K562 (cell line): ENCODE results near the gene VKORC1. TPM values are rescaled to one million over a fixed set of nuclear protein-coding genes. Genes with fewer than 3 reads are reported as not detected.

ENCODE experiments used
- ARHGAP35 ChIP-seq: fragments of 450-650 bp; IDR thresholded peaks from 2 replicates; pipeline ENCODE4 v1.6.1; 2018; ENCODE audit not compliant: partially characterized antibody
- ATF7 ChIP-seq: fragments of 450-650 bp; IDR thresholded peaks from 2 replicates; pipeline ENCODE4 v1.7.1; 2014; ENCODE audit warnings: mild to moderate bottlenecking, moderate library complexity
- CREB5 ChIP-seq: fragments of 250-450 bp; sonication (Bioruptor Pico); IDR thresholded peaks from 2 replicates; pipeline ENCODE4 v1.5.0; 2020; ENCODE audit warnings: mild to moderate bottlenecking
- GABPA ChIP-seq: fragments of 200-800 bp; sonication (Bioruptor generic); conservative IDR thresholded peaks from 2 replicates; pipeline ENCODE4 v1.6.1; 2016; ENCODE audit warnings: low read depth, missing genetic modification characterization, missing compliant biosample characterization
- GTF2A2 ChIP-seq: IDR thresholded peaks from 2 replicates; pipeline ENCODE4 v1.6.1; 2016; ENCODE audit warnings: mild to moderate bottlenecking, missing genetic modification characterization, missing compliant biosample characterization
- GTF2E2 ChIP-seq: fragments of 200-800 bp; sonication (Bioruptor generic); IDR thresholded peaks from 2 replicates; pipeline ENCODE4 v1.6.1; 2016; ENCODE audit warnings: missing genetic modification characterization, missing compliant biosample characterization
- HDAC2 ChIP-seq: fragments of 450-650 bp; IDR thresholded peaks from 2 replicates; pipeline ENCODE4 v1.6.1; 2016; ENCODE audit warnings: mild to moderate bottlenecking
- ILK ChIP-seq: fragments of 450-650 bp; IDR thresholded peaks from 2 replicates; pipeline ENCODE4 v1.6.1; 2016; ENCODE audit warnings: missing genetic modification characterization, low read depth, mild to moderate bottlenecking, missing compliant biosample characterization, moderate library complexity, borderline replicate concordance
- IRF9 ChIP-seq: fragments of 450-650 bp; IDR thresholded peaks from 2 replicates; pipeline ENCODE4 v1.6.1; 2016; ENCODE audit warnings: missing biosample characterization, missing genetic modification characterization
- JUNB ChIP-seq: fragments of 450-650 bp; formaldehyde crosslinking; conservative IDR thresholded peaks from 2 replicates; pipeline ENCODE4 v1.4.0; 2020; ENCODE audit warnings: mild to moderate bottlenecking
- NEUROD1 ChIP-seq: fragments of 150-350 bp; IDR thresholded peaks from 2 replicates; pipeline ENCODE4 v1.6.1; 2014; ENCODE audit warnings: borderline replicate concordance, low read length, low read depth; ENCODE audit not compliant: partially characterized antibody
- POLR2AphosphoS5 ChIP-seq: IDR thresholded peaks from 2 replicates; pipeline ENCODE4 v1.6.1; 2011; ENCODE audit warnings: mild to moderate bottlenecking, low read depth, low read length, moderate library complexity; ENCODE audit not compliant: control insufficient read depth, insufficient read depth
- POLR2G ChIP-seq: fragments of 200-400 bp; formaldehyde crosslinking; IDR thresholded peaks from 2 replicates; pipeline ENCODE4 v1.6.1; 2017; ENCODE audit warnings: low read depth, mild to moderate bottlenecking, antibody characterized with exemption, low read length, moderate library complexity
- RHOXF2B ChIP-seq: fragments of 250-450 bp; sonication (Bioruptor Pico); conservative IDR thresholded peaks from 2 replicates; pipeline ENCODE4 v1.5.1; 2021
- TAF1 ChIP-seq: IDR thresholded peaks from 2 replicates; pipeline ENCODE4 v1.6.1; 2011; ENCODE audit warnings: mild to moderate bottlenecking, low read length, moderate library complexity; ENCODE audit not compliant: insufficient read depth, control insufficient read depth, severe bottlenecking; ENCODE audit errors: extremely low read depth
- TBL1XR1 ChIP-seq, 2 experiments: IDR thresholded peaks; 2 replicates each; pipeline ENCODE4 v1.6.1; 2012; ENCODE audit warnings: improper control_type of control experiment in 2 of 2, low read length in 2 of 2, mild to moderate bottlenecking in 1 of 2
- ZBTB11 ChIP-seq, 3 experiments: fragments of 200-800 bp in 1 of 3; fragments of 250-450 bp in 1 of 3; fragments of 450-650 bp in 1 of 3; sonication (Bioruptor Pico) in 1 of 3; sonication (Bioruptor generic) in 1 of 3; formaldehyde crosslinking in 1 of 3; IDR thresholded peaks; 2 replicates each; pipeline versions ENCODE4 v1.6.1 to v1.8.0; 2016 to 2022; ENCODE audit warnings: mild to moderate bottlenecking in 2 of 3, missing genetic modification characterization in 2 of 3, missing compliant biosample characterization in 1 of 3, moderate library complexity in 1 of 3
- ZBTB2 ChIP-seq: fragments of 450-650 bp; IDR thresholded peaks from 2 replicates; pipeline ENCODE4 v1.6.1; 2016; ENCODE audit warnings: antibody characterized with exemption
- ZNF316 ChIP-seq: fragments of 450-650 bp; IDR thresholded peaks from 2 replicates; pipeline ENCODE4 v1.6.1; 2016
- ZNF507 ChIP-seq: conservative IDR thresholded peaks from 2 replicates; pipeline ENCODE4 v1.6.1; 2017; ENCODE audit warnings: missing genetic modification characterization, missing compliant biosample characterization
- polyA plus RNA-seq, 8 experiments: library from polyadenylated mRNA; depleted of rRNA in 4 of 8; stranded (reverse) in 5 of 8; unstranded in 3 of 8; fragments of >200 nt; fragmentation: Nextera tagmentation in 2 of 8; fragmentation: Illumina TruSeq in 1 of 8; extraction: Ambion mirVana in 2 of 8; extraction: Trizol in 1 of 8; gene quantifications; 2 replicates each; pipeline versions ENCODE4 v1.2.1 to v1.2.3, GENCODE V29; 2011 to 2014; ENCODE audit warnings: inconsistent platforms in 1 of 8, missing spikeins in 1 of 8
- total RNA-seq, 7 experiments: library from RNA; depleted of rRNA in 6 of 7; stranded (reverse); fragments of >200 nt in 6 of 7; fragmentation: Illumina TruSeq in 2 of 7; extraction: Trizol in 2 of 7; gene quantifications; 2 replicates each; pipeline versions ENCODE4 v1.2.1 to v1.2.3, GENCODE V29; 2011 to 2021; ENCODE audit warnings: low replicate concordance in 1 of 7

VKORC1 gene
- total and polyA plus RNA-seq, 9 of the 15 experiments (the other 6 are each of a cell fraction or from before 2014, with no cell fraction given): 30.0 to 119 (median 62.1) TPM

GRCh38 chr16:31128711-31129567 lies 34.3 kb upstream of the VKORC1 start (continued):
- peak in 1 of 3 experiments; percentile 83; a peak in 2 of 6 replicates for TF ChIP-seq ZBTB11 (CRISPR knock-in tag; IDR thresholded peaks at IDR 0.05)
- TF ChIP-seq NEUROD1: no peak
- TF ChIP-seq GABPA (tag): peak; percentile 68
- TF ChIP-seq IRF9 (tag): no peak
- TF ChIP-seq ATF7: peak; percentile 55; the same call in 1 of the 2 replicates
- TF ChIP-seq RHOXF2B (CRISPR knock-in tag): no peak
- TF ChIP-seq ZNF316: no peak
- no peak for TF ChIP-seq ILK (tag)
- 0 out of 4 replicates have a peak, but pooled peaks of 1 of the 2 experiments have one; percentile 65 for TF ChIP-seq TBL1XR1 (IDR thresholded peaks at IDR 0.05; ENCODE audit: low read length in 2 of 2)
- TF ChIP-seq TAF1: peak; percentile 44
- peak; percentile 40; the same call in 1 of the 2 replicates for TF ChIP-seq GTF2E2 (tag)
- no peak for TF ChIP-seq POLR2AphosphoS5
- no peak for TF ChIP-seq ARHGAP35
- TF ChIP-seq CREB5 (CRISPR knock-in tag): no peak
- TF ChIP-seq GTF2A2 (tag): no peak
- TF ChIP-seq POLR2G: no peak; the same call in 1 of the 2 replicates
- no peak for TF ChIP-seq ZNF507 (tag)
- no peak for TF ChIP-seq JUNB (CRISPR knock-in tag)
- TF ChIP-seq HDAC2: 0 out of 2 replicates have a peak, but pooled peaks have one; percentile 17
- TF ChIP-seq ZBTB2: no peak
